B cell (primary cell): ENCODE data around the gene MSH3. TPM values are rescaled to one million over a fixed set of nuclear protein-coding genes. Genes with fewer than 3 reads are reported as not detected.

Experiments used
- ATAC-seq: fragments of 200-7000 bp; cut with Tn5 transposase; one replicate; pipeline ENCODE4 v1.10.0; 2021; ENCODE audit warnings: low read depth, mild to moderate bottlenecking, moderate number of reproducible peaks, moderate library complexity
- CTCF ChIA-PET: fragments of 350-600 bp; sonication (Branson Sonifier 250); formaldehyde crosslinking; loops from one replicate; lab custom pipeline; 2021; ENCODE audit warnings: antibody characterized with exemption, inconsistent platforms; lab: Charles Lee
- POLR2A ChIA-PET: fragments of 350-600 bp; sonication (Branson Sonifier 250); formaldehyde crosslinking; loops from one replicate; lab custom pipeline; 2021; ENCODE audit warnings: antibody characterized with exemption; lab: Charles Lee
- DNase-seq: peaks from one replicate; pipeline ENCODE4 v3.0.0; 2013
- H2AFZ ChIP-seq: 2 replicates; pipeline ENCODE4 v1.6.1; 2012; ENCODE audit warnings: mild to moderate bottlenecking, low read depth, low read length; ENCODE audit not compliant: insufficient read depth, poor library complexity, severe bottlenecking
- H3K27ac ChIP-seq, 2 donors: 1 replicate in 1 of 2; 2 replicates in 1 of 2; pipeline ENCODE4 v1.5.1; 2012 to 2013; ENCODE audit warnings: low read length in 2 of 2, mild to moderate bottlenecking in 2 of 2, moderate library complexity in 1 of 2
- H3K27me3 ChIP-seq, 4 experiments: fragments of 200-600 bp in 1 of 4; sonication (generic) in 1 of 4; replicated peaks in 1 of 4; 1 replicate in 2 of 4; 2 replicates in 2 of 4; pipeline versions ENCODE4 v1.6.1 to v1.7.0; 2013 to 2016; ENCODE audit warnings: low read length in 3 of 4, mild to moderate bottlenecking in 2 of 4, mixed read lengths in 1 of 4, moderate library complexity in 1 of 4; ENCODE audit not compliant: insufficient read depth in 4 of 4, control insufficient read depth in 3 of 4; ENCODE audit errors: control extremely low read depth in 1 of 4
- H3K36me3 ChIP-seq, 2 experiments: replicated peaks in 1 of 2; 1 replicate in 1 of 2; 2 replicates in 1 of 2; pipeline versions ENCODE4 v1.6.1 to v1.7.1; 2013; ENCODE audit warnings: low read length in 1 of 2; ENCODE audit not compliant: insufficient read depth in 2 of 2, control insufficient read depth in 1 of 2; ENCODE audit errors: control extremely low read depth in 1 of 2, extremely low read depth in 1 of 2
- H3K4me1 ChIP-seq, 2 donors: fragments of 200-600 bp in 1 of 2; sonication (generic) in 1 of 2; 1 replicate in 1 of 2; 2 replicates in 1 of 2; pipeline versions ENCODE4 v1.5.1 to v1.6.1; 2013 to 2017; ENCODE audit warnings: low read length in 2 of 2; ENCODE audit not compliant: control insufficient read depth in 2 of 2, insufficient read depth in 2 of 2
- H3K4me2 ChIP-seq: replicated peaks from 2 replicates; pipeline ENCODE3; 2012; ENCODE audit warnings: mild to moderate bottlenecking, low read depth, low read length; ENCODE audit not compliant: poor library complexity, severe bottlenecking
- H3K4me3 ChIP-seq, 5 experiments: fragments of 200-600 bp in 1 of 5; sonication (generic) in 1 of 5; 1 replicate in 3 of 5; 2 replicates in 2 of 5; pipeline versions ENCODE4 v1.5.1 to v1.7.0; 2011 to 2016; ENCODE audit warnings: low read length in 4 of 5, mild to moderate bottlenecking in 4 of 5, low read depth in 2 of 5, control low read depth in 1 of 5, moderate library complexity in 1 of 5; ENCODE audit not compliant: insufficient read depth in 1 of 5; ENCODE audit errors: control extremely low read depth in 1 of 5, extremely low read depth in 1 of 5
- H3K79me2 ChIP-seq: fragments of 200-600 bp; sonication (generic); one replicate; pipeline ENCODE4 v1.6.0; 2016; ENCODE audit warnings: low read length; ENCODE audit not compliant: control insufficient read depth, insufficient read depth
- H3K9ac ChIP-seq: fragments of 200-600 bp; sonication (generic); 2 replicates; pipeline ENCODE4 v1.6.1; 2017; ENCODE audit warnings: mild to moderate bottlenecking, low read length, moderate library complexity
- H3K9me3 ChIP-seq, 3 donors: one replicate each; pipeline versions ENCODE4 v1.6.1 to v1.7.1; 2013; ENCODE audit warnings: low read length in 2 of 3; ENCODE audit not compliant: control insufficient read depth in 2 of 3, insufficient read depth in 1 of 3; ENCODE audit errors: control extremely low read depth in 1 of 3
- H4K20me1 ChIP-seq: 2 replicates; pipeline ENCODE4 v1.6.0; 2012; ENCODE audit warnings: mild to moderate bottlenecking, low read length; ENCODE audit not compliant: insufficient read depth, control insufficient read depth, poor library complexity, severe bottlenecking
- H3K27ac Mint-ChIP-seq: one replicate; pipeline ENCODE4 v1.8.0; 2021; ENCODE audit warnings: mixed read lengths
- H3K27me3 Mint-ChIP-seq: one replicate; pipeline ENCODE4 v1.8.0; 2021; ENCODE audit warnings: mixed read lengths
- H3K4me1 Mint-ChIP-seq: one replicate; pipeline ENCODE4 v1.8.0; 2021; ENCODE audit warnings: mixed read lengths
- H3K4me3 Mint-ChIP-seq: one replicate; pipeline ENCODE4 v1.8.0; 2021; ENCODE audit warnings: mixed read lengths
- H3K9me3 Mint-ChIP-seq: one replicate; pipeline ENCODE4 v1.8.0; 2022; ENCODE audit warnings: mixed read lengths; ENCODE audit not compliant: insufficient read depth
- EZH2 ChIP-seq: IDR thresholded peaks from 2 replicates; pipeline ENCODE4 v1.6.1; 2012; ENCODE audit warnings: borderline replicate concordance, low read depth, mild to moderate bottlenecking, moderate library complexity, low read length; ENCODE audit not compliant: insufficient read depth, poor library complexity, severe bottlenecking
- WGBS: methylation state at CpG from one replicate; pipeline ENCODE4 v1.1.5; 2013; ENCODE audit warnings: missing lambda C conversion rate; ENCODE audit not compliant: insufficient coverage; 5-methylcytosine and 5-hydroxymethylcytosine counted together
- intact Hi-C: fragments of 100-400 bp; cut with micrococcal nuclease; formaldehyde crosslinking; loops from one replicate; pipeline ENCODE4 v1.10.0; 2022
- polyA plus RNA-seq: library from polyadenylated mRNA; depleted of rRNA; stranded (reverse); fragments of >200 nt; gene quantifications from 2 replicates; pipeline ENCODE4 v1.2.3, GENCODE V29; 2012
- total RNA-seq, 2 donors: library from RNA; stranded (reverse); fragments of 120-200 nt in 1 of 2; gene quantifications; 1 replicate in 1 of 2; 2 replicates in 1 of 2; pipeline versions ENCODE4 v1.2.3 to v1.2.4, GENCODE V29; 2013 to 2022
- TF ChIP-seq, protein P1 (sequence below): fragments of 200-600 bp; IDR thresholded peaks from one replicate; pipeline ENCODE4 v1.8.0; 2022; ENCODE audit warnings: antibody characterized with exemption, mild to moderate bottlenecking

The MSH3 gene
- total and polyA plus RNA-seq, 2 donors (not counting 1 experiment from before 2014, with no cell fraction given): 3.5 to 26.3 TPM

- Mint-ChIP-seq H3K27me3 (no peaks in the 10 kb centered on the region), H3K9me3 (peaks cover 2% of the 10 kb centered on the region), H3K4me3 (no peak overlapping the region), H3K4me1 (no peaks in the 10 kb centered on the region), H3K27ac (no peak overlapping the region)
- H3K4me1 ChIP-seq: no peaks in the 10 kb centered on the region
- DNase-seq (no peak), ATAC-seq (no peak)
- H3K4me2 ChIP-seq: no peak overlapping the region
- no peak overlapping the region for H3K9ac ChIP-seq
- no peak overlapping the region for H3K4me3 ChIP-seq
- no peaks in the 10 kb centered on the region for H3K27me3 ChIP-seq
- no peaks in the 10 kb centered on the region for H3K9me3 ChIP-seq
- no peaks in the 10 kb centered on the region for H3K79me2 ChIP-seq
- CTCF ChIA-PET: no interaction called here
- H3K36me3 ChIP-seq: no peaks in the 10 kb centered on the region
- H4K20me1 ChIP-seq: no peaks in the 10 kb centered on the region
- no peak overlapping the region for H2AFZ ChIP-seq
- H3K27ac ChIP-seq: no peak overlapping the region
- 91% methylated on average over 17 of the region's 17 CpGs for WGBS
- intact Hi-C loops: no loop called here
- POLR2A ChIA-PET: no interaction called here
- TF ChIP-seq EZH2: no peak
- TF ChIP-seq, protein P1, sequence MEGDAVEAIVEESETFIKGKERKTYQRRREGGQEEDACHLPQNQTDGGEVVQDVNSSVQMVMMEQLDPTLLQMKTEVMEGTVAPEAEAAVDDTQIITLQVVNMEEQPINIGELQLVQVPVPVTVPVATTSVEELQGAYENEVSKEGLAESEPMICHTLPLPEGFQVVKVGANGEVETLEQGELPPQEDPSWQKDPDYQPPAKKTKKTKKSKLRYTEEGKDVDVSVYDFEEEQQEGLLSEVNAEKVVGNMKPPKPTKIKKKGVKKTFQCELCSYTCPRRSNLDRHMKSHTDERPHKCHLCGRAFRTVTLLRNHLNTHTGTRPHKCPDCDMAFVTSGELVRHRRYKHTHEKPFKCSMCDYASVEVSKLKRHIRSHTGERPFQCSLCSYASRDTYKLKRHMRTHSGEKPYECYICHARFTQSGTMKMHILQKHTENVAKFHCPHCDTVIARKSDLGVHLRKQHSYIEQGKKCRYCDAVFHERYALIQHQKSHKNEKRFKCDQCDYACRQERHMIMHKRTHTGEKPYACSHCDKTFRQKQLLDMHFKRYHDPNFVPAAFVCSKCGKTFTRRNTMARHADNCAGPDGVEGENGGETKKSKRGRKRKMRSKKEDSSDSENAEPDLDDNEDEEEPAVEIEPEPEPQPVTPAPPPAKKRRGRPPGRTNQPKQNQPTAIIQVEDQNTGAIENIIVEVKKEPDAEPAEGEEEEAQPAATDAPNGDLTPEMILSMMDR: no peak
These were observed 39.1 kb upstream of the MSH3 start for GRCh38 chr5:80615266-80615914.

- Histone ChIP-seq H3K9me3 (no peaks in the 10 kb centered on the region), H3K9ac (no peak overlapping the region), H3K4me3 (no peak overlapping the region), H4K20me1 (no peaks in the 10 kb centered on the region), H3K4me1 (no peaks in the 10 kb centered on the region), H3K79me2 (no peaks in the 10 kb centered on the region), H3K27me3 (no peaks in the 10 kb centered on the region), H3K36me3 (no peaks in the 10 kb centered on the region), H2AFZ (no peak overlapping the region), H3K4me2 (no peak overlapping the region), H3K27ac (no peak overlapping the region)
- ATAC-seq (no peak), DNase-seq (no peak)
- H3K27me3 Mint-ChIP-seq: no peaks in the 10 kb centered on the region
- H3K4me3 Mint-ChIP-seq: no peak overlapping the region
- no peaks in the 10 kb centered on the region for H3K4me1 Mint-ChIP-seq
- ChIA-PET POLR2A (no interaction called here), CTCF (no interaction called here)
- TF ChIP-seq EZH2: no peak
- TF ChIP-seq, protein P1: no peak
- H3K9me3 Mint-ChIP-seq: no peaks in the 10 kb centered on the region
- WGBS: no CpG with 5 or more reads among the region's 4 CpGs
- no peak overlapping the region for H3K27ac Mint-ChIP-seq
- intact Hi-C loops: no loop called here
These were observed 36.0 kb upstream of the MSH3 start for GRCh38 chr5:80618438-80618837.
